ENCODE data around the gene MAP3K21.
A peak's percentile ranks its signal among the peaks of the same experiment; 100 is the strongest.

MAP3K21 gene

DNA sequence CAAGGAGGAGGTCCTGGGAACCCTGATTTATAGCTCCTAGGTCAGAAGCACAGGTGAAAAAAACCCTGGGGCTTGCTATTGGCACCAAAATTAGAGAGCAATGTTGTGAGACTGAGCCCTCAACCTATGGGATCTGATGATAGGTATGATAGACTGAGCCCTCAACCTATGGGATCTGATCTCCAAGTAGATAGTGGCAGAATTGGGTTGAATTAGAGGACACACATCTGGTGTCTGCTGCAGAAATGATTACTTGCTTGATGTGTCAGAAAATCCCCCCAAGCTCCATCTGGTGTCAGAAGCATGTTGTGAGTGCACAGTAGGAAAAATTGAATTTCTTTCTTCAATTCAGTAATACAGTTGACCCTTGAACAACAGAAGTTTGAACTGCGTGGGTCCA lies 62.4 kb downstream of the MAP3K21 start:
- DNase-seq (ENCODE audit: low read depth) = no peak

DNA sequence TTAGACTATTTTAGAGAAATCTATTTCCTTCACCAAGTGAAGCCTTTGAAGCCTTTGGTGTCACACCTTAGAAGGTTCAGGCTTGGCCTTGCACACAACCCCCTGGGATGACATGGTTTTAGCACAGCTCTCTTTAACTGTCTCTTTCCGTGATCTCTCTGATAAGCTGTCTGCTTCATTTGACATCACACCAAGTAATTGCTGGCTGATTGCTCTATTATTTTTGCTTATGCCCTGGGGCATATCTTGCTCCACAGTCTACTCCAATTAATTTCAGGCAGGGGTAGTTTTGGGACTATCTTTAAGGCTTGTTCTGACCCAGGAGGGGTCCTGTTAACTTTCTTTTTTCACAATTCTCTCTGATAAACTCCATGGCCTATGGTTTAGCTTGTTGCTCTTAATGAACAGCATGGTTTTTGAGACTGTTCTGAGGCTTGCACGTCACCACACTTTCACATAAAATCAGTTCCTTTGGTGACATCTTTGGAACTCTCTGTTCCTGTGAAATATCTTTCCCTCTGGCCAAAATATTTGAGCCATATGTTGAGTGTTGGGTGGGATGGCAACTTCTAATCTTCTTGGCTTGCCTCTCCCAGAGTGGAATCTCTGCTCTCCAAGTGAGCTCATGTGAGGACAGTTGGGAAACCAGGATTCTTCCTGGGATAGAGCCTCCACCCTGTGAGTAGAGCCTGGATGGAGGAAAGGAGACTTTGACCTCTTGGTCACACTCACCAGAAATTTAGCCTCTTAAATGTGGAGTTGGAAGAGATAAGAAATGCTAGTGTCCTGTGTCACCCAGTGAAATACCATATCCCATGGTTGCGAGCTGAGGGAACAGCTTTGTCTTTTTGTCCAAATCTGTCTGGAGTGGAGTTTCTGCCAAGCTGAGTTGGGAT lies 63.6 kb downstream of the MAP3K21 start:
- DNase-seq (ENCODE audit: low read depth) = no peak

- no peak for DNase-seq (ENCODE audit: low read depth)
Measured at GRCh38 chr1:233393084-233393840, 65.7 kb downstream of the MAP3K21 start.

DNA sequence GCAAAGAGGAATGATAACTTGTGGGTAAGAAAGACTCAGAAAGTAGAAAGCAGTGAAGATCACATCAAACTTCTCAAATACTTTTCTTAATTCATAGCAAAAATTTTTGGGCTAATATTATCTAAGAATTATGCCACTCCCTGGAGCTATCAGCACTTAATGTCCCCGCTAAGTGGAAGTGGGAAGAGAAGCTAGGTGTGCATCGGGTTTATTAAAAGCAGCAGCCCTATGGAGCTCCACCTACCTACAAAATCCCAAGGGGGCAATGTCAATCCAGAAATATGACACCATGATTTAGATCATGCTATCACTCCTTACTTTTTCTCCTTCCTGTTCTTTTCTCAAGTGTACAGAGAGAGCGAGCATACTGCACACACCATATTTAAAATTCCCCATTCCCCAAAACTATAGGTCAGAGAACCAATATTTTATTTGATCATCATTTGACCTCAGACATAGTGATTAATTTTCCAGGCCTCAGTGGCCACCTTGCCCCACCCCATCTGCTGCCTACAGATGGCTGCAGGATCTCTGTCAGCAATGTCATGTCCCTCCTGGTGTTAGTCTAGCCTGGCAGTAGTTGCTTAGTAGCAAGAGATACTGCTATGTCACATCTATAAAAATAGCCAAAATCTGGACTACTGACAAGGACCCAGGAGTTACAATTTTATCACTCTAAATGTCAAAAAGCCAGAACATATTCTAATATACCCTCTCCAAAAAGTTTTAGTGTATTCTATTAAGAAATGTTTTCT lies 66.6 kb downstream of the MAP3K21 start:
- DNase-seq (ENCODE audit: low read depth) = no peak

- DNase-seq (ENCODE audit: low read depth) = peak; percentile 4
Measured at GRCh38 chr1:233394860-233395717, 67.6 kb downstream of the MAP3K21 start.

- DNase-seq (ENCODE audit: low read depth) = no peak
Measured at GRCh38 chr1:233395863-233396646, 68.5 kb downstream of the MAP3K21 start.

DNA sequence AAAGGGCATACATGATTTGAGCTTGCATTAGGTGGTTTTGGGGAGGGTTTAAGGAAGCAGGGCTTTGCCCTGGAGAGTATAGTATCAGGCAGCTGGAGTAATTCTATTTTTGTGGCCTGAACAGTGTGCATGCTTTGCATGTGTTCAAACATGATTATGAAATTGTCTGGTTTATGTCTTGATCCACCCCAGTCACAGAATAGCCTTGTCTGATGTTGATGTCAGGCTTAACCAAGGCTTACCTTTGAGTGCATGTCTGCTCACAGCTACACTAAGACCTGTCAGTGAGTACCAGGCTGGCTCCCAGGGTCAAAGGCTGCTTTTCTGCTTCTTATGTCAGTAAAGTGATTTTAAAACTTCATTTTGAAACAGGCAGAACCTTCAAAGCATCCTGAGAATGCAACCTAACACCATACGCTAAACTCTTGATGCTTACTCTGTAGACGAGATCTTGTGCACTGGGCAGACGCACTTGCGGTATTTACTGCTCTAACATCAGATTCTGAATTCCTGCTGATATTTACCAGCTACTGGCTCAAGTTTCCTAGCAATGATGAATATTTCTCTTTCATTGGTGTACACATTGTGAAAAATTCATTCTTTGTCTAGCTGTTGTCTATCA lies 78.9 kb downstream of the MAP3K21 start:
- no peak for DNase-seq (ENCODE audit: low read depth)

- DNase-seq (ENCODE audit: low read depth) = no peak
Measured at GRCh38 chr1:233406994-233407631, 79.6 kb downstream of the MAP3K21 start.

- no peak for DNase-seq (ENCODE audit: low read depth)
Measured at GRCh38 chr1:233409540-233409939, 82.0 kb downstream of the MAP3K21 start.

DNA sequence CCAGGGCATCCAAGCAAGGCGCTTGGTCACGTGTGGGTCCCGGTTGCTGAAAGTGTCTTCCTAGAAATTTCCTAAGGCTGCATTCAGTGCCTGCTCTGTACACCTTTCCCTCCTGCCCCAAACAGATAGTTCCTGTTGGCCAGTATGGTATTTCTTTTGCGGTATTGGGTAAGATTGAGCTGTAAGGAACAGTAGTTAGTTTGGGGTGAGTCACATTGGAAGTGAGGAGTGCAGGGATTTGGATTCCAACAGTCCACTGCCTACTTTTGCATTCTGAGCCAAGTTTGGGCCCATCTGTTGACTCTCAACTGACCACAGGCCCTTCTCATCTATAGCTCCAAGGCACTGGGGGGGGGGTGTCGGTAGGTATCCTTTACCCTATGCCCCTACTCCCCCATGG lies 83.4 kb downstream of the MAP3K21 start:
- no peak for DNase-seq (ENCODE audit: low read depth)

DNA sequence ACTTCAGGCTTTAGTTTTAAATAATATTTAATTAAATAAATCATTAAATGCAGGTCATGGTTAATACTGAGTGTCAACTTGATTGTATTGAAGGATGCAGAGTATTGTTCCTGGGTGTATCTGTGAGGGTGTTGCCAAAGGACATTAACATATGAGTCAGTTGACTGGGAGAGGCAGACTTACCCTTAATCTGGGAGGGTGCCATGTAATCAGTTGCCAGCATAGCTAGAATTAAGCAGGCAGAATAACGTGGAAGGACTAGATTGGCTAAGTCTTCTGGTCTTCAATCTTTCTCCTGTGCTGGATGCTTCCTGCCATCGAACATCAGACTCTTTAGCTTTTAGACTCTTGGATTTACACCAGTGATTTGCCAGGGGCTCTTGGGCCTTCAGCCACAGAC lies 85.3 kb downstream of the MAP3K21 start:
- DNase-seq (ENCODE audit: low read depth) = no peak

- no peak for DNase-seq (ENCODE audit: low read depth)
Measured at GRCh38 chr1:233421293-233421692, 93.8 kb downstream of the MAP3K21 start.

GRCh38 chr1:233424779-233425178 lies 97.3 kb downstream of the MAP3K21 start:
- no peak for DNase-seq (ENCODE audit: low read depth)

GRCh38 chr1:233427907-233428306 lies 100.4 kb downstream of the MAP3K21 start:
- no peak for DNase-seq (ENCODE audit: low read depth)

DNA sequence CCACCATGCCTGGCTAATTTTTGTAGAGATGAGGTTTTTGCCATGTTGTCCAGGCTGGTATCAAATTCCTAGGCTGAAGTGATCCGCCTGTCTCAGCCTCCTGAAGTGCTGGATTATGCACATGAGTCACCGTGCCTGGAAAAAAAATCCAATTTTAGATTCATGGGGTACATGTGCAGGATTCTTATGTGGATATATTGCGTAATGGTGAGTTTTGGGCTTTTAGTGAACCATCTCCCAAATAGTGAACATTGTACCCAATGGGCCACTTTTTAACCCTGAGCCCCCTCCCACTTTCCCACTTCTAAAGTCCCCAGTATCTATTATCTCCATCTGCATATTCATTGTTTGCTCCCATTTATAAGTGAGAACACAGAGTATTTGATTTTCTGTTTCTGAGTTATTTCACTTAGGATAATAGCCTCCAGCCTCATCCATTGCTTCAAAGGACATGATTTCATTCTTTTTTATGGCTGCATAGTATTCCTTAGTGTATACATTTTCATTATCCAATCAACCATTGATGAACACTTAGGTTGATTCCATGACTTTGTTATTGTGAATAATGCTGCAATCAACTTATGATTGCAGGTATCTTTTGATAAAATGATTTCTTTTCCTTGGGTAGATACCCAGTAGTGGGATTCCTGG lies 104.4 kb downstream of the MAP3K21 start:
- no peak for DNase-seq (ENCODE audit: low read depth)

- no peak for DNase-seq (ENCODE audit: low read depth)
Measured at GRCh38 chr1:233432916-233433315, 105.4 kb downstream of the MAP3K21 start.

GRCh38 chr1:233433436-233434210 lies 106.1 kb downstream of the MAP3K21 start:
- no peak for DNase-seq (ENCODE audit: low read depth)
